HG02852 (cell line): ENCODE results near the gene TSSK2.

Experiments used
- ATAC-seq: cut with Tn5 transposase; IDR thresholded peaks from one replicate; pipeline ENCODE4 v1.9.1; 2021; ENCODE audit warnings: mild to moderate bottlenecking, moderate library complexity; ENCODE audit not compliant: unreplicated experiment

The TSSK2 gene

DNA sequence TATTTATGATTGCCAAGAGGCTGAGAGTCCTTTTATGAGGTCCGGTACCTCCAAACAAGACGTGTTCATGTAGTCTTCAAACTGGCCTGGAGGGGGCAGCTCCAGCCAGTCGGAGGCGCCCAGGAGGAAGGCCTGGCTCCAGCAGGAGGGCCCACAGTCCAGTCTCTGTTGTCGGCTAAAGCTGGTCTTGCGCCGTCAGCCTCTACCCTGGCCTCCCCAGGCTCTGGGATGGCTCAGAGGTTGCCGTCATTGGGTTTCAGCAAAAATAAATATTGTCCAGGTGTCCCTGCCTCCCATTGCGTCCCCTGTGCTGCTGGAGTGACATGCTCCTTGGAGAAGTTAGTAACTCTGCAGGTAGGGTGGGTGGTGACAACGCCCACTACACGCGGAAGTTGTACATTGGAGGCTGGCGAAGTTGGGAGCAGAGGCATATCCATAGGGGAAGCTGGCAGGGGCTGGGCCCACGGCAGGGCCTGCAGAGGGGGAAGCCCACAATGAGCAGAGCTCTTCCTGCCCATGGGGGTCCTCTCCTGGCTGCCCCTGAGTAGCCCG lies 48.5 kb downstream of the TSSK2 start:
- peak; percentile 43 for ATAC-seq

GRCh38 chr22:19180234-19180633 lies 49.1 kb downstream of the TSSK2 start:
- no peak for ATAC-seq

GRCh38 chr22:19180740-19181410 lies 49.8 kb downstream of the TSSK2 start:
- no peak for ATAC-seq

GRCh38 chr22:19181786-19182471 lies 50.8 kb downstream of the TSSK2 start:
- ATAC-seq, result no peak
